ENCODE results near the gene SUCO. TPM values are rescaled to one million over a fixed set of nuclear protein-coding genes. Genes with fewer than 3 reads are reported as not detected.

Gene SUCO
- total RNA-seq, 1 experiment from 2014 or later = 50.3 TPM

- ChIA-PET POLR2A (no interaction called here), CTCF (interaction anchor here (1.1 kb wide), 1 partner anchor 138 kb away, joined by 4 read pairs; no protein-coding TSS in a partner anchor)
- no peak for DNase-seq
- Mint-ChIP-seq H3K4me3 (ENCODE audit: unreplicated experiment) (no peak overlapping the region), H3K27me3 (ENCODE audit: insufficient read depth, unreplicated experiment) (no peaks in the 10 kb centered on the region), H3K9me3 (ENCODE audit: unreplicated experiment) (no peaks in the 10 kb centered on the region), H3K4me1 (ENCODE audit: low read depth, unreplicated experiment) (peaks cover 27% of the 10 kb centered on the region), H3K27ac (ENCODE audit: unreplicated experiment) (peak overlapping the region; percentile 53), H3K36me3 (ENCODE audit: insufficient read depth, unreplicated experiment) (peaks cover 34% of the 10 kb centered on the region)
- no peaks in the 10 kb centered on the region for H3K9me3 ChIP-seq
- peaks cover 31% of the 10 kb centered on the region for H3K4me1 ChIP-seq
- no peak overlapping the region for H3K4me3 ChIP-seq (ENCODE audit: low read depth, low read length)
- intact Hi-C loops (cut with micrococcal nuclease; ENCODE audit: unreplicated experiment) = no loop called here
- H3K36me3 ChIP-seq (ENCODE audit: control insufficient read depth, insufficient read depth, low read length) = no peaks in the 10 kb centered on the region
- no peak for TF ChIP-seq CTCF (IDR thresholded peaks at IDR 0.05; ENCODE audit: insufficient read depth in 1 of 2, low read depth in 1 of 2, low read length in 1 of 2, severe bottlenecking in 1 of 2, unreplicated experiment in 1 of 2)
- H3K27me3 ChIP-seq (replicated peaks; ENCODE audit: control insufficient read depth, insufficient read depth, low read length) = no peaks in the 10 kb centered on the region
- BruUV-seq (replicated peaks) = no TSS peak
Measured at GRCh38 chr1:172581273-172581672, 48.3 kb downstream of the SUCO start.

- Mint-ChIP-seq H3K36me3 (ENCODE audit: insufficient read depth, unreplicated experiment) (peaks cover 34% of the 10 kb centered on the region), H3K9me3 (ENCODE audit: unreplicated experiment) (no peaks in the 10 kb centered on the region), H3K4me1 (ENCODE audit: low read depth, unreplicated experiment) (peaks cover 27% of the 10 kb centered on the region), H3K27me3 (ENCODE audit: insufficient read depth, unreplicated experiment) (no peaks in the 10 kb centered on the region), H3K27ac (ENCODE audit: unreplicated experiment) (peak overlapping the region; percentile 53), H3K4me3 (ENCODE audit: unreplicated experiment) (no peak overlapping the region)
- DNase-seq = no peak
- H3K4me3 ChIP-seq (ENCODE audit: low read depth, low read length) = no peak overlapping the region
- no TSS peak for BruUV-seq (replicated peaks)
- no peak for TF ChIP-seq CTCF (IDR thresholded peaks at IDR 0.05; ENCODE audit: insufficient read depth in 1 of 2, low read depth in 1 of 2, low read length in 1 of 2, severe bottlenecking in 1 of 2, unreplicated experiment in 1 of 2)
- no peaks in the 10 kb centered on the region for H3K36me3 ChIP-seq (ENCODE audit: control insufficient read depth, insufficient read depth, low read length)
- ChIA-PET CTCF (interaction anchor here (1.1 kb wide), 1 partner anchor 138 kb away, joined by 4 read pairs; no protein-coding TSS in a partner anchor), POLR2A (no interaction called here)
- H3K9me3 ChIP-seq = no peaks in the 10 kb centered on the region
- intact Hi-C loops (cut with micrococcal nuclease; ENCODE audit: unreplicated experiment) = loop anchor here (1.0 kb wide), 1 partner anchor 131 kb away; no protein-coding TSS in a partner anchor
- no peaks in the 10 kb centered on the region for H3K27me3 ChIP-seq (replicated peaks; ENCODE audit: control insufficient read depth, insufficient read depth, low read length)
- peaks cover 31% of the 10 kb centered on the region for H3K4me1 ChIP-seq
Measured at GRCh38 chr1:172581779-172582178, 48.8 kb downstream of the SUCO start.

- Histone ChIP-seq H3K27me3 (replicated peaks; ENCODE audit: control insufficient read depth, insufficient read depth, low read length) (no peaks in the 10 kb centered on the region), H3K4me3 (ENCODE audit: low read depth, low read length) (no peak overlapping the region), H3K36me3 (ENCODE audit: control insufficient read depth, insufficient read depth, low read length) (no peaks in the 10 kb centered on the region), H3K9me3 (no peaks in the 10 kb centered on the region), H3K4me1 (peaks cover 35% of the 10 kb centered on the region)
- ChIA-PET CTCF (no interaction called here), POLR2A (no interaction called here)
- H3K9me3 Mint-ChIP-seq (ENCODE audit: unreplicated experiment) = no peaks in the 10 kb centered on the region
- TF ChIP-seq CTCF (IDR thresholded peaks at IDR 0.05; ENCODE audit: insufficient read depth in 1 of 2, low read depth in 1 of 2, low read length in 1 of 2, severe bottlenecking in 1 of 2, unreplicated experiment in 1 of 2) = no peak
- H3K27ac Mint-ChIP-seq (ENCODE audit: unreplicated experiment) = no peak overlapping the region
- intact Hi-C loops (cut with micrococcal nuclease; ENCODE audit: unreplicated experiment) = loop anchor here (1.0 kb wide), 1 partner anchor 133 kb away; no protein-coding TSS in a partner anchor
- H3K4me1 Mint-ChIP-seq (ENCODE audit: low read depth, unreplicated experiment) = peaks cover 27% of the 10 kb centered on the region
- BruUV-seq (replicated peaks) = no TSS peak
- no peak overlapping the region for H3K4me3 Mint-ChIP-seq (ENCODE audit: unreplicated experiment)
- DNase-seq = no peak
- peaks cover 33% of the 10 kb centered on the region for H3K36me3 Mint-ChIP-seq (ENCODE audit: insufficient read depth, unreplicated experiment)
- no peaks in the 10 kb centered on the region for H3K27me3 Mint-ChIP-seq (ENCODE audit: insufficient read depth, unreplicated experiment)
Measured at GRCh38 chr1:172582889-172583288, 49.9 kb downstream of the SUCO start.
